Fibroblast of skin of back (primary cell): Measurements from ENCODE around the gene PTPN2.

Experiments used
- DNase-seq: peaks from one replicate; pipeline ENCODE4 v3.0.0-alpha.2; 2013

Gene PTPN2

GRCh38 chr18:12744103-12744502, 139.9 kb downstream of the PTPN2 start:
- DNase-seq, result peak; percentile 82

DNA sequence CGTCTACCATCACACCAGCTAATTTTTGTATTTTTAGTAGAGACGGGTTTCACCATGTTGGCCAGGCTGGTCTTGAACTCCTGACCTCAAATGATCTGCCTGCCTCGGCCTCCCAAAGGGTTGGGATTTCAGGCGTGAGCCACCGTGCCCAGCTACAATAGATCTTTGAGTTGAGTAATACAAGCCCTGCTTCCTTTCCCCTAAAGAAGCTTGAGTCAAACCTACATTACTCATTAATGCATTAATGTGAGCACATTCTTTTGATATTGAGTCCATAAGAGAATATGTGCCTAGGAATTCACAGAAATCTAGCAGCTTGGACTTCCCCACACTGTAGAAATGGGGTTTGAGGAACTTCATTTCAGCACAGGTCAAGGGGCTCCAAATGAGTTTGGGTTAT, 141.6 kb downstream of the PTPN2 start:
- peak; percentile 88 for DNase-seq
